COLO668 (cell line): ENCODE results near the gene SCAANT1.

Source experiments
- DNase-seq: peaks from one replicate; lab custom pipeline; 2025; ENCODE audit not compliant: unreplicated experiment; lab: John Stamatoyannopoulos, UW

SCAANT1 gene

GRCh38 chr3:63905731-63906620, 6.2 kb downstream of the SCAANT1 start:
- no peak for DNase-seq

DNA sequence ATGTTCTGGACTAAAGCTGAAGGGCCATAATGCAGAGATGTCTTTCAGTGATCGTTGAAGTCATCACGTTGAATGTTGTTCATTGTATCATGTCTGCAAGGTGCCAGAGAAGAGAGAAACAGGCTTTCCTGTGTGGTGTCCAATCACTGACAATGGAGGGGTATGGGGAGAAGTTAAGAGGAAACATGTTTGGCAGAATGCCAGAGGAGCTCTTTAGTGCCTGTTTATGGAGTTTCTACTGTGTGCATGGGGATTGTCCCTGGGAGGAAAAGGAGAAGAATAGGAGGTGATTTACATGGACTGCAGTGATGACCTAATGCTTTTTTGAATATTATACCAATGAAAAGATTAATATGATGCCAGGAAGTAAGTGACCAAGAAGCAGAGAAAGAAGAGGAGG, 11.7 kb downstream of the SCAANT1 start:
- peak; percentile 46 for DNase-seq

DNA sequence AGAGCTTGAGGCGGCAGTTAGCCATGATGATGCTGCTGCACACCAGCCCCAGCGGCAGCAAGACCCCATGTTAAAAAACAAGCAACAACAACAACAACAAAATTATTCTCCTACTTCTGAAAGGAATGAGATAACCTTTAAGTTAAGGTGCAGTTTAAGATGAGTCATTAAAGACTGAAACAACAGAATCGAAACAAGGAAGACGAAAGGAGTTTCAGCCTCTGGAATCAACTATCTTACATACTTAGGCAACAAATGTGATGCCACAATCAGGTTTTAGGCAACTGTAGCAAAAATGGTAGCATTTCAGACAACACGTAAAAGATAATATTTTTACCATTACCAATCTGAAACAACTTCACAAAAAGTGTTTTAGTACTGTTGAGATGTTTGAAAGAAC, 12.2 kb downstream of the SCAANT1 start:
- DNase-seq = no peak

GRCh38 chr3:63896332-63897030, 15.7 kb downstream of the SCAANT1 start:
- no peak for DNase-seq

- DNase-seq = no peak
Observed at GRCh38 chr3:63895422-63896189, 16.6 kb downstream of the SCAANT1 start.

GRCh38 chr3:63892773-63893352, 19.3 kb downstream of the SCAANT1 start:
- DNase-seq = no peak

- DNase-seq = no peak
Observed at GRCh38 chr3:63891518-63891917, 20.7 kb downstream of the SCAANT1 start.

DNA sequence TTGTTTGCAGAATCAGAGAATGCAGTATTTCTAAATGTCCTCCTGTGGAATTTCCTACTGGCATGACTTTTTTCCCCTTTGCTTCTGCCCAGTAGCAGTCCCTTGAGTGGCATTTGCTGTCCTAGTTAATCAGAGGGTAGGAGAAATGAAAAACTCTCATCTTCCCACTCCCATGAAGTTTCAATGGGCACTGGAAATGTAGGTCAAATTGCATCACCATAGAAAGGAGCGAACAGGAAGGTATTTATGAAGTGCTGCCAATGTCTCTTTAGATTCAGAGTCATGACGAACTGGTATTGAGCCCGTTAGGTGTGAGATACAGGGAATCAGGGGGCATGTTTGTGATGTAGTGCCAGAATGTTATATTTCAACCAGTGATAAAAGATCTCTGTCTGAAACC, 25.3 kb downstream of the SCAANT1 start:
- DNase-seq = no peak

GRCh38 chr3:63880653-63881052, 31.5 kb downstream of the SCAANT1 start:
- DNase-seq = no peak

GRCh38 chr3:63878394-63879060, 33.7 kb downstream of the SCAANT1 start:
- no peak for DNase-seq

GRCh38 chr3:63877737-63878393, 34.3 kb downstream of the SCAANT1 start:
- DNase-seq = no peak

DNA sequence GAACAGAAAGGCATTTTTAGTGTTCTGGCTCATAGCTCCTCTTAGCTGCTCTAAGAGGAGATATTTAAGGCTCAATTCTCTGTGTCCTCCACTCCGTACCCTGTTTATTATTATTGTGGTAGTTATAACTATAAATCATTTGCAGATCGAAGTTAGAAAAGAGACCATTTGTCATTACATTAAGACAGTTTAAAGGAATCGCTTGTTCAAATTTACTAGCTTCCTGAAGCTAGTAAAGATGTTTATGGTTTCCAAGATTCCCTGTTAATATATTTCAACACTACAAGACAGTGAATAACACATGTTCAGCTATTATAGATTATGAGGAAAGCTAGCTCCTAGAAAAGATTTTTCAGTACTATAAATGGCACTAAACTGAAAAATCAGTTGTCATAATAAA, 35.9 kb downstream of the SCAANT1 start:
- DNase-seq = no peak

DNA sequence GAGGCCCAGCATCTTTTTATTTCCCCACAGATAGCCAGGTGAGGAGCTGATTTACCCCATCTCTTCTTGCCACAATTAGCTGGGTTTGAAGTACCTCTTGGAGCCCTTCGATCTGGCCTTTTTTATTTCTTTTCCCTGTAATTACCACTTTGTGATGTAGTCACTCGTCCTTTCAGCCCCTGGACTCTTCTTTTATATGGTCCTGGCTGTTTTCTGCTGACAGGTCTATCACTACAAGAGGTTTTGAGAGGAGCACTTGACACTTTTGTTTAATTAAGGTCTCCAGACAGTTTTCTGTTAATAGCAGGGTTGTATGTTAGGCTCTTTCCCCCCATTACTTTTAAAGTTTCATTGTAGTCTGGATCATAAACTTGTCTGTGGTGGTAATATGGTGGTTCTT, 36.7 kb downstream of the SCAANT1 start:
- no peak for DNase-seq

- DNase-seq = no peak
Observed at GRCh38 chr3:63874769-63875168, 37.4 kb downstream of the SCAANT1 start.

- no peak for DNase-seq
Observed at GRCh38 chr3:63872135-63872924, 39.9 kb downstream of the SCAANT1 start.

DNA sequence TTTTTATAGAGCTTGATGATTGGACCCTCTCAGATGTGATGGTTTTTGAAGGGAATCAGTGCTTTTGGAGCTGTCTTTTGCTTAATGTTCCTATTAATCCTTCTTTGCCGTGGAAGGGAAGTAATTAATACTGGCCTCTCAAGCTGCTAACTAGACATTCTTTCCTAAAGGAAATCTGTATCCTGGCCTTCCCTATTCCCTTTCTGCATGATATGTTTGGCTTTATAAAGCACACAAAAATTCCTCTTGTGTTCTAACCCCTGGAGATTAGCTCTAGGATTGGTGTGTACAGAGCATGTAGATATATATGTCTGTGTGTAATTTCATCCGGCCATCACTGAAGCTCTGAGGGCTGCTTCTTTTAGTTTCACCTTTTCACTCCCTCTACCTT, 41.6 kb downstream of the SCAANT1 start:
- no peak for DNase-seq

DNA sequence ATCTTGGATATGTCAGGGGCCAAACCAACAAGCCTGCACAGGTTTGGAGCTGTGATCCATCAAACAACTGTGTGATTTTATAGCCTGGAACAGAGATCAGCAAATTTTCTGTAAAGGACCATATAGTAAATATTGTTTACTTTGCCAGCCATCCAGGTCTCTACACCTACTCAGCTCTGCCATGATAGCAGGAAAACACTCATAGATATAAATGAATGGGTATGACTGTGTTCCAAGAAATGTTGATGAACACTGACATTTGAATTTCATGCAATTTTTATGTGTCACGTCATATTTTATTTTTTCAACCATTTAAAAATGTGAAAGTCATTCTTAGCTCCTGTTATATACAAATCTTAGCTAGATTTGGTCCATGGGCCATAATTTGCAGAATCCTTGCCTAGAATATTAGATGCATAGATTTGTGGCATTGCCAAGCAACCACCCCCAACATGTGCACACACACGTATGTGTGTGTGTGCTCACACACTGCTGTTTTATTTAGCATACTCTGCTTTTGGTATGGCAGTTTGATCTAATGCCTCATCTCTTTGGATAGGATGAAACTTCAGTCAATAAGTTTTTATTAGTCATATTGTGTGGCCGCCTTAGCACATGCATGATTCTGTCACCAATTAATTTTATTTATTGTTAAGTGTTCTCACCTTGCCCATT, 42.1 kb downstream of the SCAANT1 start:
- DNase-seq = no peak

DNA sequence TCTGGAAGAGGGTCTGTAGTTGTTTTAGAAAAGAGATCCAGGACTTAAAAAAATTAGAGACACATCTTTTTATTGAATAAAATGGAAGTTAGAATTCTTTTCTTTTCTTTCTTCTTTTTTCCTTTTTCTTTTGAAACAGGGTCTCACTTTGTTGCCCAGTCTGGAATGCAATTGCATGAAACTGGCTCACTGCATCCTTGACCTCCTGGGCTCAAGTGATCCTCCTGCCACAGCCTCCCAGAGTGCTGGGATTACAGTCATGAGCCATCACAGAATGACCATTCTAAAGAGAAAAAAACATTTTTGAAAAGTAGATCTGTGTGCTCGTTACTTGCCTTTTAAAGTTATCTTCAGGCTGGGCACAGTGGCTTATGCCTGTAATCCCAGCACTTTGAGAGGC, 45.0 kb downstream of the SCAANT1 start:
- DNase-seq = no peak

DNA sequence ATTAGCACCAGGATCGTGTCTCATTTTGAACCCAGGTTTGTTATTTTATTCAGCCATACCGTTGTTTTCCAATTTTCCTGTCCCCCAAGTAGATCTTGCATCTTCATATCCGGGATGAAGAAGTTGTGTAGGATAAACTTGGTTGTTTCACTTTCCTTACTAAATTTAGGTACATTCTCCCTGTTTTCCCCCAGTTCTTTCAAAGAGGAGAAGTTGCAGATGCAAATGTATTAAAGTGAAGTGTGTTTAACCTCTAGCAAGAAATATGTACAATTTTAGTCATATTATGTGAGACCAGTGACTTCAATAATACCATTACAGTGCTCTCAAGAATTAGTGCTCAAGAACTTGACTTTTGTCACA, 47.2 kb downstream of the SCAANT1 start:
- no peak for DNase-seq
